CD4-positive, alpha-beta T cell (primary cell): Measurements from ENCODE around the gene KBTBD12. TPM values are rescaled to one million over a fixed set of nuclear protein-coding genes. Genes with fewer than 3 reads are reported as not detected.
"Not testable (repeated sequence)": the region's sequence is repeated elsewhere in the genome, so short reads cannot be mapped to it uniquely, and the experiment has no call there.

Source experiments
- ATAC-seq: fragments of 200-7000 bp; cut with Tn5 transposase; one replicate; pipeline ENCODE4 v1.10.0; 2022; ENCODE audit warnings: mild to moderate bottlenecking; ENCODE audit not compliant: poor library complexity
- CTCF ChIA-PET: fragments of 350-600 bp; sonication (Branson Sonifier 250); formaldehyde crosslinking; loops from one replicate; lab custom pipeline; 2021; ENCODE audit warnings: antibody characterized with exemption, inconsistent platforms; lab: Charles Lee
- POLR2A ChIA-PET: fragments of 350-600 bp; sonication (Branson Sonifier 250); formaldehyde crosslinking; loops from one replicate; lab custom pipeline; 2021; ENCODE audit warnings: antibody characterized with exemption, inconsistent platforms; lab: Charles Lee
- DNase-seq, 14 experiments: peaks; one replicate each; pipeline ENCODE4 v3.0.0-alpha.2; 2013 to 2020; ENCODE audit warnings: mixed read lengths in 2 of 14
- H3K27ac ChIP-seq, 2 donors: one replicate each; pipeline versions ENCODE4 v1.5.1 to v1.7.0; 2013; ENCODE audit warnings: low read length in 2 of 2, low read depth in 1 of 2, mild to moderate bottlenecking in 1 of 2
- H3K27me3 ChIP-seq, 2 experiments: 1 replicate in 1 of 2; 2 replicates in 1 of 2; pipeline versions ENCODE4 v1.6.1 to v1.7.0; 2013; ENCODE audit warnings: low read length in 2 of 2, control low read depth in 1 of 2, mild to moderate bottlenecking in 1 of 2, moderate library complexity in 1 of 2; ENCODE audit not compliant: insufficient read depth in 2 of 2, control insufficient read depth in 1 of 2
- H3K36me3 ChIP-seq: one replicate; pipeline ENCODE4 v1.6.1; 2013; ENCODE audit warnings: low read length, control low read depth; ENCODE audit not compliant: insufficient read depth
- H3K4me1 ChIP-seq: one replicate; pipeline ENCODE4 v1.6.1; 2013; ENCODE audit warnings: low read length, control low read depth; ENCODE audit not compliant: insufficient read depth
- H3K4me3 ChIP-seq: one replicate; pipeline ENCODE4 v1.5.1; 2013; ENCODE audit warnings: mild to moderate bottlenecking, low read length, moderate library complexity
- H3K9me3 ChIP-seq, 2 experiments: 1 replicate in 1 of 2; 2 replicates in 1 of 2; pipeline versions ENCODE4 v1.6.1 to v1.7.0; 2013; ENCODE audit warnings: low read length in 2 of 2, mild to moderate bottlenecking in 2 of 2, control low read depth in 1 of 2, moderate library complexity in 1 of 2; ENCODE audit not compliant: control insufficient read depth in 1 of 2, insufficient read depth in 1 of 2
- H3K27ac Mint-ChIP-seq: one replicate; pipeline ENCODE4 v1.8.0; 2020; ENCODE audit warnings: mixed read lengths
- H3K27me3 Mint-ChIP-seq: one replicate; pipeline ENCODE4 v1.8.0; 2021; ENCODE audit warnings: mixed read lengths
- H3K36me3 Mint-ChIP-seq: one replicate; pipeline ENCODE4 v1.8.0; 2021; ENCODE audit warnings: low read depth, mixed read lengths
- H3K4me1 Mint-ChIP-seq: one replicate; pipeline ENCODE4 v1.8.0; 2021; ENCODE audit warnings: low read depth, mixed read lengths
- H3K4me3 Mint-ChIP-seq: one replicate; pipeline ENCODE4 v1.8.0; 2020; ENCODE audit warnings: mild to moderate bottlenecking, mixed read lengths
- H3K9me3 Mint-ChIP-seq: one replicate; pipeline ENCODE4 v1.8.0; 2020; ENCODE audit warnings: mixed read lengths
- intact Hi-C, 2 experiments: fragments of 100-400 bp; cut with DNase I in 1 of 2; cut with micrococcal nuclease in 1 of 2; formaldehyde crosslinking; loops; one replicate each; pipeline versions ENCODE4 v1.15.1 to v1.9.0; 2023 to 2025; cut with DNase I, micrococcal nuclease
- total RNA-seq, 174 experiments: library from RNA in 2 of 174; stranded (reverse) in 2 of 174; gene quantifications; one replicate each; pipeline ENCODE4 v1.2.3 and lab custom pipeline; 2021 to 2026
- TF ChIP-seq, protein P1 (sequence below): fragments of 200-600 bp; IDR thresholded peaks from one replicate; pipeline ENCODE4 v1.8.0; 2022; ENCODE audit warnings: antibody characterized with exemption, mild to moderate bottlenecking

Gene KBTBD12
- total RNA-seq, 2 experiments from 2014 or later = not detected

DNA sequence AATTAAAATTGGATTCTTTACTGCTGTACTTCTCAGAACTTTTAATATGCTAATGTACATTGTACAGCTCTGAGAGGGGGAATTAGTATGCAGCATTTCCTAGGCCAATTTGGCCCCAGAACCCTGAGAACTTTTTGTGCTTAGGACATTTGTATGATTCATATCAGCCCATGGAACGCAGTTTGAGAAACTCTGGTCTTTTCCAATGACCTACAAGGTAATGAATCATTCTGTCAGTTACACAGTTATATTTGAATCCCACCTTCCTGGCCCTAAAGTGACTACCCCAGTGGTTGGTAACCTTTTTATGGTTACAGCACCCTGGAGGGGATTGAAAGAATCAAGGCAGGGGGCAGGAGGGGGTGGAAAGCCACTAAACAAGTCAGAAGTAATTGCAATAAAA is 25.6 kb upstream of the KBTBD12 start:
- intact Hi-C loops = no loop called here
- no peaks in the 10 kb centered on the region for H3K36me3 ChIP-seq
- Mint-ChIP-seq H3K27me3 (no peaks in the 10 kb centered on the region), H3K4me3 (no peak overlapping the region), H3K4me1 (no peaks in the 10 kb centered on the region), H3K9me3 (peaks cover 10% of the 10 kb centered on the region), H3K36me3 (no peaks in the 10 kb centered on the region), H3K27ac (no peak overlapping the region)
- H3K27ac ChIP-seq = no peak overlapping the region
- DNase-seq (no peak), ATAC-seq (no peak)
- CTCF ChIA-PET = no interaction called here
- H3K9me3 ChIP-seq = peaks cover 10 to 11% of the 10 kb centered on the region in 2 experiments
- TF ChIP-seq, protein P1, sequence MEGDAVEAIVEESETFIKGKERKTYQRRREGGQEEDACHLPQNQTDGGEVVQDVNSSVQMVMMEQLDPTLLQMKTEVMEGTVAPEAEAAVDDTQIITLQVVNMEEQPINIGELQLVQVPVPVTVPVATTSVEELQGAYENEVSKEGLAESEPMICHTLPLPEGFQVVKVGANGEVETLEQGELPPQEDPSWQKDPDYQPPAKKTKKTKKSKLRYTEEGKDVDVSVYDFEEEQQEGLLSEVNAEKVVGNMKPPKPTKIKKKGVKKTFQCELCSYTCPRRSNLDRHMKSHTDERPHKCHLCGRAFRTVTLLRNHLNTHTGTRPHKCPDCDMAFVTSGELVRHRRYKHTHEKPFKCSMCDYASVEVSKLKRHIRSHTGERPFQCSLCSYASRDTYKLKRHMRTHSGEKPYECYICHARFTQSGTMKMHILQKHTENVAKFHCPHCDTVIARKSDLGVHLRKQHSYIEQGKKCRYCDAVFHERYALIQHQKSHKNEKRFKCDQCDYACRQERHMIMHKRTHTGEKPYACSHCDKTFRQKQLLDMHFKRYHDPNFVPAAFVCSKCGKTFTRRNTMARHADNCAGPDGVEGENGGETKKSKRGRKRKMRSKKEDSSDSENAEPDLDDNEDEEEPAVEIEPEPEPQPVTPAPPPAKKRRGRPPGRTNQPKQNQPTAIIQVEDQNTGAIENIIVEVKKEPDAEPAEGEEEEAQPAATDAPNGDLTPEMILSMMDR = no peak
- POLR2A ChIA-PET = no interaction called here
- H3K4me3 ChIP-seq = no peak overlapping the region
- H3K27me3 ChIP-seq = no peaks in the 10 kb centered on the region
- no peaks in the 10 kb centered on the region for H3K4me1 ChIP-seq

- no peaks in the 10 kb centered on the region for H3K36me3 Mint-ChIP-seq
- POLR2A ChIA-PET = no interaction called here
- no peak for ATAC-seq
- no peaks in the 10 kb centered on the region for H3K27me3 Mint-ChIP-seq
- H3K4me1 Mint-ChIP-seq = no peaks in the 10 kb centered on the region
- CTCF ChIA-PET = no interaction called here
- no peak overlapping the region for H3K27ac ChIP-seq
- H3K9me3 Mint-ChIP-seq = peaks cover 10% of the 10 kb centered on the region
- TF ChIP-seq, protein P1 = no peak
- peaks cover 10 to 11% of the 10 kb centered on the region in 2 experiments for H3K9me3 ChIP-seq
- H3K36me3 ChIP-seq = no peaks in the 10 kb centered on the region
- no peaks in the 10 kb centered on the region for H3K27me3 ChIP-seq
- intact Hi-C loops = no loop called here
- H3K4me1 ChIP-seq = no peaks in the 10 kb centered on the region
- no peak overlapping the region for H3K4me3 ChIP-seq
- no peak overlapping the region for H3K27ac Mint-ChIP-seq
- H3K4me3 Mint-ChIP-seq = no peak overlapping the region
- no peak for DNase-seq
Observed at GRCh38 chr3:127889976-127890650, 24.9 kb upstream of the KBTBD12 start.

DNA sequence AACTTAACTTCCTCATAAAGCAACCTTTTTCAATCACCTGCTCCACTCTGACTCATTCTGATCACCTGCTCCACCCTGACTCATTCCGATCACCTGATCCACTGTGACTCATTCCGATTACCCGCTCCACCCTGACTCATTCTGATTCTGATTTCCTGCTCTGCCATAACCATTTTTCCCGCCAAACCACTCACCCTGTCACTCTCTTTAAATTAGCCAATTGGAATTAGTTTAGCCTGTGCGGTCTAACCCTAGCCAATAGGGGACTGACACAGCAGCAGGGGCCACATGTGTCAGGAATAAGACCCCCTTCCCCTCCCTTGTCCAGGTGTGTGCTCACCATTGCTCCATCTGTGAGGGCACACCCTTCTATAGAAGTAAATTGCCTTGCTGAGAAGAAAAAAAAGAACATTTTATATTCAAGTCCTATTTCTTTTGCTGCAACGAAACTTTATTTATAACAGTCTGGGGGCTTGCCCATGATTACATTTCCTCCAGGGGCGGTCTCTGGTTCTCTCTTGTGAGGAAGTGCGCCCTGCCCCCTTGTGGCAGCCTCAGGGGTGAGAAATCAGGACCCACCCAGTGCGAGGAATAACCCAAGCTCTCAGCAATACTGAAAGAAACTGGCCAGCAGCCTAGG is 24.3 kb upstream of the KBTBD12 start:
- POLR2A ChIA-PET, H3K36me3 ChIP-seq, H3K4me1 ChIP-seq, H3K27me3 ChIP-seq, CTCF ChIA-PET, H3K27ac Mint-ChIP-seq, H3K36me3 Mint-ChIP-seq, DNase-seq, H3K27me3 Mint-ChIP-seq, H3K4me3 Mint-ChIP-seq, H3K4me3 ChIP-seq, H3K4me1 Mint-ChIP-seq, H3K27ac ChIP-seq, ATAC-seq, H3K9me3 Mint-ChIP-seq, intact Hi-C loops: not testable (repeated sequence)
- peaks cover 10 to 11% of the 10 kb centered on the region in 2 experiments for H3K9me3 ChIP-seq
